ENCODE data around the gene VPS41. TPM values are rescaled to one million over a fixed set of nuclear protein-coding genes. Genes with fewer than 3 reads are reported as not detected.

The VPS41 gene
- total RNA-seq, 4 donors from 2014 or later, result 31.4 to 57.2 (median 49.1) TPM

GRCh38 chr7:38702002-38702535 lies 206.9 kb downstream of the VPS41 start:
- 87 to 91% methylated on average over 10 of the region's 10 CpGs for WGBS, 2 donors
- no peaks in the 10 kb centered on the region for H3K4me1 ChIP-seq
- TF ChIP-seq POLR2A (IDR thresholded peaks at IDR 0.05) (no peak), CTCF (IDR thresholded peaks at IDR 0.05) (no peak)
- intact Hi-C loops (cut with DNase I), result no loop called here
- no peaks in the 10 kb centered on the region for H3K27me3 ChIP-seq
- H3K36me3 ChIP-seq, result no peaks in the 10 kb centered on the region
- no peak for DNase-seq
- no peak overlapping the region for H3K4me3 ChIP-seq (replicated peaks in 1 of 3)
- H3K27ac ChIP-seq, result no peak overlapping the region
- H3K9me3 ChIP-seq, result no peaks in the 10 kb centered on the region

- Histone ChIP-seq H3K36me3 (no peaks in the 10 kb centered on the region), H3K27ac (no peak overlapping the region), H3K27me3 (no peaks in the 10 kb centered on the region), H3K9me3 (no peaks in the 10 kb centered on the region), H3K4me1 (no peaks in the 10 kb centered on the region), H3K4me3 (replicated peaks in 1 of 3) (no peak overlapping the region)
- peak; percentile 19 to 60 for DNase-seq
- intact Hi-C loops (cut with DNase I), result no loop called here
- 40 to 43% methylated on average over 5 of the region's 5 CpGs for WGBS, 2 donors
- no peak for TF ChIP-seq CTCF (IDR thresholded peaks at IDR 0.05)
- no peak for TF ChIP-seq POLR2A (IDR thresholded peaks at IDR 0.05)
Measured at GRCh38 chr7:38700116-38700515, 208.9 kb downstream of the VPS41 start.

- H3K4me1 ChIP-seq, result no peaks in the 10 kb centered on the region
- no peaks in the 10 kb centered on the region for H3K9me3 ChIP-seq
- WGBS, 2 donors, result 48 to 50% methylated on average over 3 of the region's 3 CpGs
- TF ChIP-seq POLR2A (IDR thresholded peaks at IDR 0.05), result no peak
- TF ChIP-seq CTCF (IDR thresholded peaks at IDR 0.05), result no peak
- H3K4me3 ChIP-seq (replicated peaks in 1 of 3), result no peak overlapping the region
- H3K27ac ChIP-seq, result no peak overlapping the region
- H3K27me3 ChIP-seq, result no peaks in the 10 kb centered on the region
- H3K36me3 ChIP-seq, result no peaks in the 10 kb centered on the region
- intact Hi-C loops (cut with DNase I), result no loop called here
- no peak for DNase-seq
Measured at GRCh38 chr7:38699471-38699870, 209.5 kb downstream of the VPS41 start.

- TF ChIP-seq CTCF (IDR thresholded peaks at IDR 0.05) (no peak), POLR2A (IDR thresholded peaks at IDR 0.05) (no peak)
- no peak for DNase-seq
- WGBS, 2 donors, result 61 to 62% methylated on average over 3 of the region's 3 CpGs
- Histone ChIP-seq H3K27me3 (no peaks in the 10 kb centered on the region), H3K27ac (no peak overlapping the region), H3K36me3 (no peaks in the 10 kb centered on the region), H3K9me3 (no peaks in the 10 kb centered on the region), H3K4me1 (no peaks in the 10 kb centered on the region), H3K4me3 (replicated peaks in 1 of 3) (no peak overlapping the region)
- intact Hi-C loops (cut with DNase I), result no loop called here
Measured at GRCh38 chr7:38694326-38694725, 214.7 kb downstream of the VPS41 start.

- Histone ChIP-seq H3K4me1 (no peaks in the 10 kb centered on the region), H3K36me3 (no peaks in the 10 kb centered on the region), H3K4me3 (replicated peaks in 1 of 3) (no peak overlapping the region), H3K27me3 (no peaks in the 10 kb centered on the region), H3K27ac (no peak overlapping the region), H3K9me3 (no peaks in the 10 kb centered on the region)
- TF ChIP-seq POLR2A (IDR thresholded peaks at IDR 0.05), result no peak
- no peak for TF ChIP-seq CTCF (IDR thresholded peaks at IDR 0.05)
- 87 to 88% methylated on average over 7 of the region's 7 CpGs for WGBS, 2 donors
- no peak for DNase-seq
- intact Hi-C loops (cut with DNase I), result no loop called here
Measured at GRCh38 chr7:38686888-38687287, 222.1 kb downstream of the VPS41 start.
